Astrocyte (in vitro differentiated cells and primary cell): Measurements from ENCODE around the gene LRWD1. TPM values are rescaled to one million over a fixed set of nuclear protein-coding genes. Genes with fewer than 3 reads are reported as not detected.

ENCODE experiments used
- DNase-seq: peaks from one replicate; pipeline ENCODE4 v3.0.0-alpha.2; 2010; ENCODE audit warnings: low read depth
- FAIRE-seq: peaks from 2 replicates; lab custom pipeline; 2011; peaks lifted over from hg19 to GRCh38; lab: Jason Lieb, UNC
- H2AFZ ChIP-seq: 2 replicates; pipeline ENCODE4 v1.6.0; 2012; ENCODE audit warnings: low read depth, low read length, inconsistent platforms
- H3K27ac ChIP-seq: 2 replicates; pipeline ENCODE4 v1.5.1; 2011; ENCODE audit warnings: low read depth, low read length, inconsistent platforms
- H3K27me3 ChIP-seq: 2 replicates; pipeline ENCODE4 v1.6.0; 2011; ENCODE audit warnings: low read length, inconsistent platforms; ENCODE audit not compliant: insufficient read depth
- H3K36me3 ChIP-seq: 2 replicates; pipeline ENCODE4 v1.5.1; 2011; ENCODE audit warnings: low read length, inconsistent platforms; ENCODE audit not compliant: insufficient read depth
- H3K4me1 ChIP-seq: 2 replicates; pipeline ENCODE4 v1.5.1; 2011; ENCODE audit warnings: low read length, inconsistent platforms; ENCODE audit not compliant: insufficient read depth
- H3K4me2 ChIP-seq: 2 replicates; pipeline ENCODE4 v1.6.0; 2012; ENCODE audit warnings: low read length, inconsistent platforms
- H3K4me3 ChIP-seq: 2 replicates; pipeline ENCODE4 v1.5.1; 2011; ENCODE audit warnings: low read depth, mild to moderate bottlenecking, low read length, inconsistent platforms; ENCODE audit not compliant: insufficient read depth
- H3K79me2 ChIP-seq: 2 replicates; pipeline ENCODE4 v1.6.0; 2012; ENCODE audit warnings: mild to moderate bottlenecking, low read length, inconsistent platforms; ENCODE audit not compliant: insufficient read depth
- H3K9ac ChIP-seq: 2 replicates; pipeline ENCODE4 v1.6.0; 2012; ENCODE audit warnings: mild to moderate bottlenecking, low read length, inconsistent platforms
- H3K9me3 ChIP-seq: 2 replicates; pipeline ENCODE4 v1.5.1; 2012; ENCODE audit warnings: low read depth, mild to moderate bottlenecking, low read length, inconsistent platforms; ENCODE audit not compliant: insufficient read depth
- H4K20me1 ChIP-seq: 2 replicates; pipeline ENCODE4 v1.6.0; 2012; ENCODE audit warnings: low read length, inconsistent platforms; ENCODE audit not compliant: insufficient read depth
- H3K27ac Mint-ChIP-seq: one replicate; pipeline ENCODE4 v1.8.0; 2021; ENCODE audit warnings: mild to moderate bottlenecking, mixed read lengths; ENCODE audit not compliant: unreplicated experiment
- H3K27me3 Mint-ChIP-seq: one replicate; pipeline ENCODE4 v1.8.0; 2021; ENCODE audit warnings: low read depth, mixed read lengths; ENCODE audit not compliant: unreplicated experiment
- H3K36me3 Mint-ChIP-seq: one replicate; pipeline ENCODE4 v1.8.0; 2021; ENCODE audit warnings: low read depth, mixed read lengths; ENCODE audit not compliant: unreplicated experiment
- H3K4me1 Mint-ChIP-seq: one replicate; pipeline ENCODE4 v1.8.0; 2021; ENCODE audit warnings: low read depth, mixed read lengths; ENCODE audit not compliant: unreplicated experiment
- H3K4me3 Mint-ChIP-seq: one replicate; pipeline ENCODE4 v1.8.0; 2021; ENCODE audit warnings: mild to moderate bottlenecking, moderate library complexity, mixed read lengths; ENCODE audit not compliant: unreplicated experiment
- H3K9me3 Mint-ChIP-seq: one replicate; pipeline ENCODE4 v1.8.0; 2021; ENCODE audit warnings: mild to moderate bottlenecking, mixed read lengths; ENCODE audit not compliant: unreplicated experiment
- CTCF ChIP-seq: IDR thresholded peaks from 2 replicates; pipeline ENCODE4 v1.5.1; 2011; ENCODE audit warnings: low read depth, mild to moderate bottlenecking, inconsistent platforms, low read length, moderate library complexity; ENCODE audit not compliant: insufficient read depth
- EZH2 ChIP-seq: IDR thresholded peaks from 2 replicates; pipeline ENCODE4 v1.6.1; 2012; ENCODE audit warnings: mild to moderate bottlenecking, low read length, inconsistent platforms; ENCODE audit not compliant: insufficient read depth
- total RNA-seq: library from RNA; stranded (reverse); gene quantifications from 2 replicates; pipeline ENCODE4 v1.2.1, GENCODE V29; 2021

Gene LRWD1
- total RNA-seq, 1 donor from 2014 or later, result 26.2 TPM

DNA sequence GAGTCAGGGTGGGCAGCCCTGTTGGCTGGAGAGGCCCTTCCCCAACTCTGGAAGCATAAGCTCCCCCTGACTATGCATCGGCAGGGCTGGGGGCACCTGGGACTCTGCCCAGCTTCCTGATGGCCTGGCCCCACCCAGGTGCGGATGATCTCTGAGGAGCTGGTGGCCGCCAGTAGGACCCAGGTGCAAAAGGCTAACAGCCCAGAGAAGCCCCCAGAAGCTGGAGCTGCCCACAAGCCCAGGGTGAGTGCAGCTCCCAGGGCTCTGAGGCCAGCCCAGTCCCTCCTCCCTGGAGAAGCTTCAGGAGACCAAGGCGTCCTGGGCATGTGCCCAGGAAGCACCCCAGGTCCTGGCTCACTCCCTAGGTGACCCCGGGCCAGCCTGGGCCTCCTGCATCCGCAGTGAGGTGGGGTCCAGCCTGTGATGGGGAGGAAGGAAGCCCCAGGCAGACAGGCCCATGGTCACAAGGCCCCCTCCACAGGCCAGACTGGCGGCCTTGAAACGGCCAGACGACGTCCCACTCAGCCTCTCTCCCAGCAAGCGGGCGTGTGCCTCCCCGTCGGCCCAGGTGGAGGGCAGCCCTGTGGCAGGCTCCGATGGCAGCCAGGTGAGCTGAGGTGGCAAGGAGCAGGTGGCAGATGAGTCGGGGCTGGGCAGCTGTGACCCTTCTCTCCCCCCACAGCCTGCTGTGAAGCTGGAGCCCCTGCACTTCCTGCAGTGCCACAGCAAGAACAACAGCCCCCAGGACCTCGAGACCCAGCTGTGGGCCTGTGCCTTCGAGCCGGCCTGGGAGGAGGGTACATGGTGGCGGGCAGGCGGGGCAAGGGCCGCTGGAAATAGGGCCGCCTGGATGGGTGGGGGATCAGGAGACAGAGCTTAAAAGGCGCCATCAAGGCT lies 3.0 kb downstream of the LRWD1 start:
- H3K79me2 ChIP-seq, result peaks cover 27% of the 10 kb centered on the region
- no peak overlapping the region for H3K9ac ChIP-seq
- no peak overlapping the region for H2AFZ ChIP-seq
- Mint-ChIP-seq H3K4me3 (no peak overlapping the region), H3K4me1 (peaks cover 4% of the 10 kb centered on the region), H3K27me3 (no peaks in the 10 kb centered on the region), H3K36me3 (peaks cover 4% of the 10 kb centered on the region), H3K27ac (no peak overlapping the region), H3K9me3 (no peaks in the 10 kb centered on the region)
- no peak overlapping the region for H3K27ac ChIP-seq
- no peak overlapping the region for H3K4me2 ChIP-seq
- DNase-seq (no peak), FAIRE-seq (no peak)
- H4K20me1 ChIP-seq, result peaks cover 23% of the 10 kb centered on the region
- TF ChIP-seq CTCF, result no peak
- no peak for TF ChIP-seq EZH2
- no peaks in the 10 kb centered on the region for H3K9me3 ChIP-seq
- no peak overlapping the region for H3K4me3 ChIP-seq
- H3K4me1 ChIP-seq, result peaks cover 12% of the 10 kb centered on the region
- H3K36me3 ChIP-seq, result no peaks in the 10 kb centered on the region
- H3K27me3 ChIP-seq, result no peaks in the 10 kb centered on the region

- H3K9ac ChIP-seq, result no peak overlapping the region
- Mint-ChIP-seq H3K36me3 (peaks cover 4% of the 10 kb centered on the region), H3K4me1 (peaks cover 3% of the 10 kb centered on the region), H3K27me3 (no peaks in the 10 kb centered on the region), H3K9me3 (no peaks in the 10 kb centered on the region), H3K4me3 (no peak overlapping the region), H3K27ac (no peak overlapping the region)
- peaks cover 12% of the 10 kb centered on the region for H3K4me1 ChIP-seq
- DNase-seq (no peak), FAIRE-seq (no peak)
- H3K27ac ChIP-seq, result no peak overlapping the region
- no peak overlapping the region for H3K4me2 ChIP-seq
- peaks cover 23% of the 10 kb centered on the region for H3K79me2 ChIP-seq
- H3K27me3 ChIP-seq, result no peaks in the 10 kb centered on the region
- H3K4me3 ChIP-seq, result no peak overlapping the region
- TF ChIP-seq EZH2 (no peak), CTCF (no peak)
- H3K9me3 ChIP-seq, result no peaks in the 10 kb centered on the region
- H2AFZ ChIP-seq, result no peak overlapping the region
- peaks cover 26% of the 10 kb centered on the region for H4K20me1 ChIP-seq
- peaks cover 3% of the 10 kb centered on the region for H3K36me3 ChIP-seq
Measured at GRCh38 chr7:102468478-102469350, 3.9 kb downstream of the LRWD1 start.
